Bronchial epithelial cell (primary cell): Measurements from ENCODE around the gene ZNF608. TPM values are rescaled to one million over a fixed set of nuclear protein-coding genes. Genes with fewer than 3 reads are reported as not detected.

ENCODE experiments used
- DNase-seq: peaks from one replicate; pipeline ENCODE4 v3.0.0-alpha.2; 2010; ENCODE audit warnings: low read depth
- FAIRE-seq: peaks from 2 replicates; lab custom pipeline; 2011; peaks lifted over from hg19 to GRCh38; lab: Jason Lieb, UNC
- H3K27me3 ChIP-seq: 2 replicates; pipeline ENCODE4 v1.5.1; 2011; ENCODE audit warnings: low read length; ENCODE audit not compliant: control insufficient read depth, insufficient read depth
- H3K36me3 ChIP-seq: 2 replicates; pipeline ENCODE4 v1.5.1; 2011; ENCODE audit warnings: low read length; ENCODE audit not compliant: control insufficient read depth, insufficient read depth
- H3K4me3 ChIP-seq: 2 replicates; pipeline ENCODE4 v1.5.1; 2011; ENCODE audit warnings: mild to moderate bottlenecking, low read depth, low read length, control low read depth
- CTCF ChIP-seq: IDR thresholded peaks from 2 replicates; pipeline ENCODE4 v1.5.1; 2011; ENCODE audit warnings: mild to moderate bottlenecking, moderate library complexity, low read length, control low read depth, inconsistent platforms; ENCODE audit not compliant: insufficient read depth, severe bottlenecking
- total RNA-seq: library from RNA; depleted of rRNA; stranded (reverse); fragments of >200 nt; gene quantifications from 2 replicates; pipeline ENCODE4 v1.2.1, GENCODE V29; 2014

Gene ZNF608
- total RNA-seq, 1 donor from 2014 or later, result 4.5 TPM

- no peak for TF ChIP-seq CTCF
- Histone ChIP-seq H3K36me3 (no peaks in the 10 kb centered on the region), H3K4me3 (no peak overlapping the region), H3K27me3 (no peaks in the 10 kb centered on the region)
- FAIRE-seq, result no peak
- no peak for DNase-seq
Observed at GRCh38 chr5:124738681-124739633, 7.5 kb downstream of the ZNF608 start.

- DNase-seq, result no peak
- no peaks in the 10 kb centered on the region for H3K27me3 ChIP-seq
- FAIRE-seq, result no peak
- TF ChIP-seq CTCF, result no peak
- no peak overlapping the region for H3K4me3 ChIP-seq
- no peaks in the 10 kb centered on the region for H3K36me3 ChIP-seq
Observed at GRCh38 chr5:124737651-124738050, 8.8 kb downstream of the ZNF608 start.

GRCh38 chr5:124736805-124737188, 9.6 kb downstream of the ZNF608 start:
- FAIRE-seq, result no peak
- no peaks in the 10 kb centered on the region for H3K27me3 ChIP-seq
- H3K36me3 ChIP-seq, result no peaks in the 10 kb centered on the region
- TF ChIP-seq CTCF, result no peak
- no peak for DNase-seq
- no peak overlapping the region for H3K4me3 ChIP-seq

GRCh38 chr5:124736082-124736804, 10.2 kb downstream of the ZNF608 start:
- FAIRE-seq, result no peak
- DNase-seq, result no peak
- no peak for TF ChIP-seq CTCF
- Histone ChIP-seq H3K36me3 (no peaks in the 10 kb centered on the region), H3K27me3 (no peaks in the 10 kb centered on the region), H3K4me3 (no peak overlapping the region)

- H3K27me3 ChIP-seq, result no peaks in the 10 kb centered on the region
- FAIRE-seq (no peak), DNase-seq (no peak)
- no peaks in the 10 kb centered on the region for H3K36me3 ChIP-seq
- TF ChIP-seq CTCF, result no peak
- no peak overlapping the region for H3K4me3 ChIP-seq
Observed at GRCh38 chr5:124735169-124735858, 11.1 kb downstream of the ZNF608 start.
